A549 (cell line): ENCODE results near the gene CEACAM16.

Experiments
- CTCF ChIP-seq: fragments of >200 bp; sonication (Bioruptor Twin); formaldehyde crosslinking; IDR thresholded peaks from 3 replicates; pipeline ENCODE4 v1.5.1; 2016
- E2F6 ChIP-seq: IDR thresholded peaks from 2 replicates; pipeline ENCODE4 v1.6.1; 2012; ENCODE audit warnings: low read depth, borderline replicate concordance
- PHF8 ChIP-seq: fragments of 200-600 bp; sonication (generic); IDR thresholded peaks from 2 replicates; pipeline ENCODE4 v1.6.1; 2016; ENCODE audit warnings: low read depth, mild to moderate bottlenecking, antibody characterized with exemption, moderate library complexity, borderline replicate concordance
- POLR2A ChIP-seq: IDR thresholded peaks from 2 replicates; pipeline ENCODE4 v1.6.1; 2012; ENCODE audit warnings: mild to moderate bottlenecking, low read length

GRCh38 chr19:44664976-44665375 lies 34.0 kb upstream of the CEACAM16 start:
- TF ChIP-seq PHF8 = no peak
- no peak for TF ChIP-seq E2F6
- no peak for TF ChIP-seq POLR2A
- no peak for TF ChIP-seq CTCF
